B cell (primary cell): ENCODE results near the gene PLIN5. TPM values are rescaled to one million over a fixed set of nuclear protein-coding genes. Genes with fewer than 3 reads are reported as not detected.

Experiments used
- ATAC-seq: fragments of 200-7000 bp; cut with Tn5 transposase; one replicate; pipeline ENCODE4 v1.10.0; 2021; ENCODE audit warnings: low read depth, mild to moderate bottlenecking, moderate number of reproducible peaks, moderate library complexity
- CTCF ChIA-PET: fragments of 350-600 bp; sonication (Branson Sonifier 250); formaldehyde crosslinking; loops from one replicate; lab custom pipeline; 2021; ENCODE audit warnings: antibody characterized with exemption, inconsistent platforms; lab: Charles Lee
- POLR2A ChIA-PET: fragments of 350-600 bp; sonication (Branson Sonifier 250); formaldehyde crosslinking; loops from one replicate; lab custom pipeline; 2021; ENCODE audit warnings: antibody characterized with exemption; lab: Charles Lee
- DNase-seq: peaks from one replicate; pipeline ENCODE4 v3.0.0; 2013
- H2AFZ ChIP-seq: 2 replicates; pipeline ENCODE4 v1.6.1; 2012; ENCODE audit warnings: mild to moderate bottlenecking, low read depth, low read length; ENCODE audit not compliant: insufficient read depth, poor library complexity, severe bottlenecking
- H3K27ac ChIP-seq, 2 donors: 1 replicate in 1 of 2; 2 replicates in 1 of 2; pipeline ENCODE4 v1.5.1; 2012 to 2013; ENCODE audit warnings: low read length in 2 of 2, mild to moderate bottlenecking in 2 of 2, moderate library complexity in 1 of 2
- H3K27me3 ChIP-seq, 4 experiments: fragments of 200-600 bp in 1 of 4; sonication (generic) in 1 of 4; replicated peaks in 1 of 4; 1 replicate in 2 of 4; 2 replicates in 2 of 4; pipeline versions ENCODE4 v1.6.1 to v1.7.0; 2013 to 2016; ENCODE audit warnings: low read length in 3 of 4, mild to moderate bottlenecking in 2 of 4, mixed read lengths in 1 of 4, moderate library complexity in 1 of 4; ENCODE audit not compliant: insufficient read depth in 4 of 4, control insufficient read depth in 3 of 4; ENCODE audit errors: control extremely low read depth in 1 of 4
- H3K36me3 ChIP-seq, 2 experiments: replicated peaks in 1 of 2; 1 replicate in 1 of 2; 2 replicates in 1 of 2; pipeline versions ENCODE4 v1.6.1 to v1.7.1; 2013; ENCODE audit warnings: low read length in 1 of 2; ENCODE audit not compliant: insufficient read depth in 2 of 2, control insufficient read depth in 1 of 2; ENCODE audit errors: control extremely low read depth in 1 of 2, extremely low read depth in 1 of 2
- H3K4me1 ChIP-seq, 2 donors: fragments of 200-600 bp in 1 of 2; sonication (generic) in 1 of 2; 1 replicate in 1 of 2; 2 replicates in 1 of 2; pipeline versions ENCODE4 v1.5.1 to v1.6.1; 2013 to 2017; ENCODE audit warnings: low read length in 2 of 2; ENCODE audit not compliant: control insufficient read depth in 2 of 2, insufficient read depth in 2 of 2
- H3K4me2 ChIP-seq: replicated peaks from 2 replicates; pipeline ENCODE3; 2012; ENCODE audit warnings: mild to moderate bottlenecking, low read depth, low read length; ENCODE audit not compliant: poor library complexity, severe bottlenecking
- H3K4me3 ChIP-seq, 5 experiments: fragments of 200-600 bp in 1 of 5; sonication (generic) in 1 of 5; 1 replicate in 3 of 5; 2 replicates in 2 of 5; pipeline versions ENCODE4 v1.5.1 to v1.7.0; 2011 to 2016; ENCODE audit warnings: low read length in 4 of 5, mild to moderate bottlenecking in 4 of 5, low read depth in 2 of 5, control low read depth in 1 of 5, moderate library complexity in 1 of 5; ENCODE audit not compliant: insufficient read depth in 1 of 5; ENCODE audit errors: control extremely low read depth in 1 of 5, extremely low read depth in 1 of 5
- H3K79me2 ChIP-seq: fragments of 200-600 bp; sonication (generic); one replicate; pipeline ENCODE4 v1.6.0; 2016; ENCODE audit warnings: low read length; ENCODE audit not compliant: control insufficient read depth, insufficient read depth
- H3K9ac ChIP-seq: fragments of 200-600 bp; sonication (generic); 2 replicates; pipeline ENCODE4 v1.6.1; 2017; ENCODE audit warnings: mild to moderate bottlenecking, low read length, moderate library complexity
- H3K9me3 ChIP-seq, 3 donors: one replicate each; pipeline versions ENCODE4 v1.6.1 to v1.7.1; 2013; ENCODE audit warnings: low read length in 2 of 3; ENCODE audit not compliant: control insufficient read depth in 2 of 3, insufficient read depth in 1 of 3; ENCODE audit errors: control extremely low read depth in 1 of 3
- H4K20me1 ChIP-seq: 2 replicates; pipeline ENCODE4 v1.6.0; 2012; ENCODE audit warnings: mild to moderate bottlenecking, low read length; ENCODE audit not compliant: insufficient read depth, control insufficient read depth, poor library complexity, severe bottlenecking
- H3K27ac Mint-ChIP-seq: one replicate; pipeline ENCODE4 v1.8.0; 2021; ENCODE audit warnings: mixed read lengths
- H3K27me3 Mint-ChIP-seq: one replicate; pipeline ENCODE4 v1.8.0; 2021; ENCODE audit warnings: mixed read lengths
- H3K4me1 Mint-ChIP-seq: one replicate; pipeline ENCODE4 v1.8.0; 2021; ENCODE audit warnings: mixed read lengths
- H3K4me3 Mint-ChIP-seq: one replicate; pipeline ENCODE4 v1.8.0; 2021; ENCODE audit warnings: mixed read lengths
- H3K9me3 Mint-ChIP-seq: one replicate; pipeline ENCODE4 v1.8.0; 2022; ENCODE audit warnings: mixed read lengths; ENCODE audit not compliant: insufficient read depth
- EZH2 ChIP-seq: IDR thresholded peaks from 2 replicates; pipeline ENCODE4 v1.6.1; 2012; ENCODE audit warnings: borderline replicate concordance, low read depth, mild to moderate bottlenecking, moderate library complexity, low read length; ENCODE audit not compliant: insufficient read depth, poor library complexity, severe bottlenecking
- WGBS: methylation state at CpG from one replicate; pipeline ENCODE4 v1.1.5; 2013; ENCODE audit warnings: missing lambda C conversion rate; ENCODE audit not compliant: insufficient coverage; 5-methylcytosine and 5-hydroxymethylcytosine counted together
- intact Hi-C: fragments of 100-400 bp; cut with micrococcal nuclease; formaldehyde crosslinking; loops from one replicate; pipeline ENCODE4 v1.10.0; 2022
- polyA plus RNA-seq: library from polyadenylated mRNA; depleted of rRNA; stranded (reverse); fragments of >200 nt; gene quantifications from 2 replicates; pipeline ENCODE4 v1.2.3, GENCODE V29; 2012
- total RNA-seq, 2 donors: library from RNA; stranded (reverse); fragments of 120-200 nt in 1 of 2; gene quantifications; 1 replicate in 1 of 2; 2 replicates in 1 of 2; pipeline versions ENCODE4 v1.2.3 to v1.2.4, GENCODE V29; 2013 to 2022
- TF ChIP-seq, protein P1 (sequence below): fragments of 200-600 bp; IDR thresholded peaks from one replicate; pipeline ENCODE4 v1.8.0; 2022; ENCODE audit warnings: antibody characterized with exemption, mild to moderate bottlenecking

Gene PLIN5
- total and polyA plus RNA-seq, 2 donors (not counting 1 experiment from before 2014, with no cell fraction given), result 0.15 to 0.27 TPM

GRCh38 chr19:4580021-4580901 is 45.2 kb upstream of the PLIN5 start:
- H3K9ac ChIP-seq, result no peak overlapping the region
- ChIA-PET POLR2A (no interaction called here), CTCF (no interaction called here)

More at GRCh38 chr19:4580021-4580901, 45.2 kb upstream of the PLIN5 start:
- Mint-ChIP-seq H3K4me1 (peaks cover 10% of the 10 kb centered on the region), H3K27ac (no peak overlapping the region), H3K27me3 (peaks cover 45% of the 10 kb centered on the region), H3K9me3 (no peaks in the 10 kb centered on the region), H3K4me3 (no peak overlapping the region)
- Histone ChIP-seq H3K79me2 (no peaks in the 10 kb centered on the region), H3K9me3 (peaks cover 0 to 23% (median 0%) of the 10 kb centered on the region in 3 donors), H4K20me1 (no peaks in the 10 kb centered on the region), H3K36me3 (no peaks in the 10 kb centered on the region), H2AFZ (no peak overlapping the region), H3K27ac (no peak overlapping the region), H3K4me2 (no peak overlapping the region), H3K27me3 (peaks cover 0 to 81% (median 40%) of the 10 kb centered on the region in 4 experiments), H3K4me3 (no peak overlapping the region), H3K4me1 (peaks cover 15 to 18% of the 10 kb centered on the region in 2 donors)
- TF ChIP-seq EZH2, result no peak
- TF ChIP-seq, protein P1, sequence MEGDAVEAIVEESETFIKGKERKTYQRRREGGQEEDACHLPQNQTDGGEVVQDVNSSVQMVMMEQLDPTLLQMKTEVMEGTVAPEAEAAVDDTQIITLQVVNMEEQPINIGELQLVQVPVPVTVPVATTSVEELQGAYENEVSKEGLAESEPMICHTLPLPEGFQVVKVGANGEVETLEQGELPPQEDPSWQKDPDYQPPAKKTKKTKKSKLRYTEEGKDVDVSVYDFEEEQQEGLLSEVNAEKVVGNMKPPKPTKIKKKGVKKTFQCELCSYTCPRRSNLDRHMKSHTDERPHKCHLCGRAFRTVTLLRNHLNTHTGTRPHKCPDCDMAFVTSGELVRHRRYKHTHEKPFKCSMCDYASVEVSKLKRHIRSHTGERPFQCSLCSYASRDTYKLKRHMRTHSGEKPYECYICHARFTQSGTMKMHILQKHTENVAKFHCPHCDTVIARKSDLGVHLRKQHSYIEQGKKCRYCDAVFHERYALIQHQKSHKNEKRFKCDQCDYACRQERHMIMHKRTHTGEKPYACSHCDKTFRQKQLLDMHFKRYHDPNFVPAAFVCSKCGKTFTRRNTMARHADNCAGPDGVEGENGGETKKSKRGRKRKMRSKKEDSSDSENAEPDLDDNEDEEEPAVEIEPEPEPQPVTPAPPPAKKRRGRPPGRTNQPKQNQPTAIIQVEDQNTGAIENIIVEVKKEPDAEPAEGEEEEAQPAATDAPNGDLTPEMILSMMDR, result no peak
- intact Hi-C loops, result no loop called here
- no peak for DNase-seq
- ATAC-seq, result no peak
- 6% methylated on average over 31 of the region's 50 CpGs for WGBS
